GM23338 (cell line): ENCODE data around the gene DMRT1. TPM values are rescaled to one million over a fixed set of nuclear protein-coding genes. Genes with fewer than 3 reads are reported as not detected.

Experiments
- ATAC-seq: fragments of 200-7000 bp; cut with Tn5 transposase; 3 replicates; pipeline ENCODE4 v1.9.1; 2020
- DNase-seq: peaks from one replicate; pipeline ENCODE4 v3.0.0-alpha.2; 2015; ENCODE audit warnings: low spot score
- H2AFZ ChIP-seq: fragments of 200-600 bp; sonication (generic); 2 replicates; pipeline ENCODE4 v1.8.0; 2016; ENCODE audit warnings: antibody characterized with exemption, mild to moderate bottlenecking, moderate library complexity
- H3F3A ChIP-seq: fragments of 200-600 bp; sonication (generic); replicated peaks from 2 replicates; pipeline ENCODE4 v1.8.0; 2017; ENCODE audit warnings: antibody characterized with exemption, mixed run types, low read depth
- H3K27ac ChIP-seq: fragments of 200-600 bp; sonication (generic); 2 replicates; pipeline ENCODE4 v1.6.1; 2016; ENCODE audit warnings: low read depth
- H3K27me3 ChIP-seq: fragments of 200-600 bp; sonication (generic); 2 replicates; pipeline ENCODE4 v1.8.0; 2016; ENCODE audit warnings: mild to moderate bottlenecking, mixed run types, moderate library complexity; ENCODE audit not compliant: insufficient read depth
- H3K36me3 ChIP-seq: fragments of 200-600 bp; sonication (generic); 2 replicates; pipeline ENCODE4 v1.8.0; 2016; ENCODE audit warnings: mild to moderate bottlenecking; ENCODE audit not compliant: insufficient read depth
- H3K4me1 ChIP-seq: fragments of 200-600 bp; sonication (generic); 2 replicates; pipeline ENCODE4 v1.8.0; 2016; ENCODE audit warnings: mild to moderate bottlenecking, moderate library complexity; ENCODE audit not compliant: insufficient read depth
- H3K4me2 ChIP-seq: fragments of 200-600 bp; sonication (generic); 2 replicates; pipeline ENCODE4 v1.7.1; 2017; ENCODE audit warnings: mixed run types
- H3K4me3 ChIP-seq: fragments of 200-600 bp; sonication (generic); 2 replicates; pipeline ENCODE4 v1.6.1; 2016; ENCODE audit warnings: mixed run types
- H3K79me2 ChIP-seq: fragments of 200-600 bp; sonication (generic); replicated peaks from 2 replicates; pipeline ENCODE4 v1.8.0; 2017; ENCODE audit warnings: mild to moderate bottlenecking; ENCODE audit not compliant: insufficient read depth
- H3K9me2 ChIP-seq: fragments of 200-600 bp; sonication (generic); 2 replicates; pipeline ENCODE4 v1.8.0; 2017; ENCODE audit not compliant: insufficient read depth
- H4K20me1 ChIP-seq: fragments of 200-600 bp; sonication (generic); replicated peaks from 2 replicates; pipeline ENCODE4 v1.8.0; 2017; ENCODE audit warnings: mild to moderate bottlenecking; ENCODE audit not compliant: insufficient read depth
- H3K27ac Mint-ChIP-seq: 2 replicates; pipeline ENCODE4 v1.8.0; 2020; ENCODE audit warnings: inconsistent platforms, mild to moderate bottlenecking, moderate library complexity, mixed read lengths
- H3K27me3 Mint-ChIP-seq: 3 replicates; pipeline ENCODE4 v1.8.0; 2022; ENCODE audit warnings: low read depth, mild to moderate bottlenecking, moderate library complexity, mixed read lengths, inconsistent platforms; ENCODE audit not compliant: insufficient read depth, poor library complexity
- H3K36me3 Mint-ChIP-seq: 3 replicates; pipeline ENCODE4 v1.8.0; 2021; ENCODE audit warnings: low read depth, mild to moderate bottlenecking, inconsistent platforms, moderate library complexity, mixed read lengths
- H3K4me1 Mint-ChIP-seq: 3 replicates; pipeline ENCODE4 v1.8.0; 2020; ENCODE audit warnings: mild to moderate bottlenecking, inconsistent platforms, mixed read lengths
- H3K4me3 Mint-ChIP-seq: 3 replicates; pipeline ENCODE4 v1.8.0; 2021; ENCODE audit warnings: moderate library complexity, mild to moderate bottlenecking, inconsistent platforms, mixed read lengths
- H3K9me3 Mint-ChIP-seq: 3 replicates; pipeline ENCODE4 v1.8.0; 2020; ENCODE audit warnings: moderate library complexity, mild to moderate bottlenecking, inconsistent platforms, mixed read lengths
- CREB1 ChIP-seq: fragments of 250-450 bp; sonication (Bioruptor Pico); IDR thresholded peaks from 2 replicates; pipeline ENCODE4 v1.5.0; 2020; ENCODE audit warnings: low read depth, mild to moderate bottlenecking, moderate library complexity
- CTCF ChIP-seq, 2 experiments: fragments of 200-600 bp in 1 of 2; sonication (generic) in 1 of 2; conservative IDR thresholded peaks; 2 replicates each; pipeline versions ENCODE4 v1.5.1 to v1.6.1; 2016 to 2017; ENCODE audit warnings: antibody characterized with exemption in 2 of 2, low read depth in 2 of 2, mild to moderate bottlenecking in 2 of 2, moderate library complexity in 1 of 2
- ETS1 ChIP-seq: IDR thresholded peaks from 2 replicates; pipeline ENCODE4 v1.6.1; 2016; ENCODE audit warnings: antibody characterized with exemption
- EZH2 ChIP-seq: fragments of 200-600 bp; sonication (generic); IDR thresholded peaks from one replicate; pipeline ENCODE4 v1.8.0; 2017; ENCODE audit warnings: antibody characterized with exemption, mild to moderate bottlenecking, low read depth; ENCODE audit not compliant: unreplicated experiment
- EZH2phosphoT487 ChIP-seq: fragments of 200-600 bp; sonication (generic); IDR thresholded peaks from one replicate; pipeline ENCODE4 v1.8.1; 2018; ENCODE audit warnings: antibody characterized with exemption; ENCODE audit not compliant: unreplicated experiment
- JUNB ChIP-seq: IDR thresholded peaks from one replicate; pipeline ENCODE4 v1.6.1; 2016; ENCODE audit warnings: antibody characterized with exemption; ENCODE audit not compliant: unreplicated experiment
- NANOG ChIP-seq: IDR thresholded peaks from 2 replicates; pipeline ENCODE4 v1.6.1; 2016; ENCODE audit warnings: antibody characterized with exemption, borderline replicate concordance
- REST ChIP-seq: IDR thresholded peaks from one replicate; pipeline ENCODE4 v1.6.1; 2018; ENCODE audit warnings: antibody characterized with exemption; ENCODE audit not compliant: unreplicated experiment
- ZNF114 ChIP-seq: fragments of 250-450 bp; sonication (Bioruptor Pico); IDR thresholded peaks from 2 replicates; pipeline ENCODE4 v1.5.0; 2020; ENCODE audit warnings: mild to moderate bottlenecking, moderate library complexity
- ZNF331 ChIP-seq: fragments of 250-450 bp; sonication (Bioruptor Pico); IDR thresholded peaks from 2 replicates; pipeline ENCODE4 v1.5.0; 2020; ENCODE audit warnings: low read depth, mild to moderate bottlenecking, moderate library complexity
- polyA plus RNA-seq: library from polyadenylated mRNA; unstranded; fragments of >200 nt; fragmentation: Nextera tagmentation; extraction: Ambion mirVana; gene quantifications from 2 replicates; pipeline ENCODE4 v1.2.1, GENCODE V29; 2016
- total RNA-seq: library from RNA; depleted of rRNA; stranded (reverse); fragments of >200 nt; shearing (Covaris generic); gene quantifications from 2 replicates; pipeline ENCODE4 v1.2.3, GENCODE V29; 2014

Gene DMRT1
- total and polyA plus RNA-seq, 2 experiments from 2014 or later = not detected

DNA sequence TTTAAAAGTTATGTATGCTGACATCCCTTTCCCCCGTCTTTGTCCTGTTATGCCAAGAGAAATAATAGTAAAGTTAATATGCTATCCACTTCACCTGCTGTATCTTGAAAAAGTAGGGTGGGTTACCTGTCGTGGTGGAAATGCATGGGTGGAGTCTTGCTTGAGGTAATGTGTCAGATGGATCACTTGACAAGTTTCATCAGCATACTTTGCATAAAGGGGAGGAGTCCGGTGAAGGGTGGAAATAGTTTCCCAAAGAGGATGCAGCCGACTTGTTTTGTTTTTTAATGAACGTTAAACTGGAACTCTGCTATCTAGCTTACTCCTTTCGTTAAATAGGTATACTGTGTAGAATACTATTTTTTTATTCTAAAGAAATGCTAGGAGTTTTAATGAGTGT, 125.9 kb downstream of the DMRT1 start (continued):
- no peak for TF ChIP-seq CTCF (conservative IDR thresholded peaks at IDR 0.05; ENCODE audit: low read depth in 2 of 2)
- no peak for TF ChIP-seq CREB1

DNA sequence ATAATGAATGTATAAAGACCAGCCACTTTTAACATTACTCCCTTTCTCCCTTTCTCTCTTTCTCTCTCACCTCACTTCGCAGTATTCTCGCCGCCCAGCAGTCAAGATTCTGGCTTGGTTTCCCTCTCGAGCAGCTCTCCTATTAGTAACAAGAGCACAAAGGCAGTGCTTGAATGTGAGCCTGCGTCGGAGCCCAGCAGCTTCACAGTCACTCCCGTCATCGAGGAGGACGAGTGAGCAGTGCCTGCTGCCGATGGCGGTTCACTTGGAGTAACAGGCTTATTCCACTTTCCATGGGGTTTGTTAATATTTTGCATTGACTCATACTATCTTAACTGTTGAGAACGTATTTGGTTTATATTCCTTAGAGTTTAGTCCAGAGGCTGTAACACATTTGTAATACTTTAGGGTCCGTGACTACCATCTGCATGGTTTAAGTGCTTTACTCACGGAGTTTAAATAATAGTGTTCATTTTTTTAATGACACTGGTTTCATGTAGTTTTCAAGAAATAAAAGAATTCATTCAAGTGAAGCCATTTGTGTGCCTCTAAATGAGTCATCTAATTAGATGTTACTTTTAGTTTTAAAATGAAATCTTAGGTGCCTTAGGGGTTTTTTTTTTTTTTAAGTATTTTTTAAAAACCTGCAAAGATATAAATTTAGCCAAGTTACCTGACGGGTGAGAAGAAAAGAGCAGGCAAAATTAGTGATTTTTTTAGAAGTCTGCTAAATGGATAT, 126.6 kb downstream of the DMRT1 start:
- peak; percentile 13 for ATAC-seq
- H2AFZ ChIP-seq = no peak overlapping the region
- peaks cover 32% of the 10 kb centered on the region for H3K4me1 Mint-ChIP-seq

DNA sequence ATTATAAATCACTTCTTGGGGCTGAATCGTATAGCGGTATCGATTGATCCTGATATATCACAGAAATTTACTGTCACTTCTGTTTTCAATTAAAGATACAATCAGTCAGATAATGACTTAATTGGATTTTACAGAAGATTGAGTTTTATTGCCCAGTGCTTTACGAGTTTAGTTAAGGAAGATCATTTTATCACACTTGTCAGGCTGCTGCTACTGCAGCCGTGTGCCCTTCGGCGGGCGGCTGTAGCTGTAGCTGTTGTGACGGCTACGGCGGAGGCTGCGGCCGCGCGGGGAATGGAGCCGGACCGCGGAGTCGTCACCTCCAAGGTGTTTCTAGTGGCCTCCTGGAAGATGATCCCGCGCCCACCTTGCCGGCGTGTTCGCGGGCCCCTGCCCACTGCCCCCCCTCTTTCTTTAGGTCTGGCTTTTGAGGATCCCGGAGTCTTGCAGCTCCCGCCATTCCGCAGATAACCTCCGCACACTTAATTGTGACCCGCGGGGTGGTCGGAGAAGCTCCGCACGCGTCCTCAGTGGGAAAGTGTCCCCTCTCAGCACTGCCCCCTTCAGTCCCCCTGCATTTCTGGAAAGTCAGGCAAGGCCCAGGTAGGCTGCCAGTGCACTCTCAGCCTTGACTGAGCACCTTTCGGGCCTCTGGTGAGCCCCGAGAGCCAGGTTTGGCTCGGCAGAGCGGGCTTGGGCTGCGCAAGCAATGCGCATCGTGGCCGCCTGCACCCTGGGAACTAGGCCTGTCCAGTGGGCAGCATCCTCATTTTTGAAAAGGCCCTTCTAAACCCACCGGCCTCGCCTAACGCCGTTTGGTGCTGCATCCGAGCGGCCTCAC, 128.0 kb downstream of the DMRT1 start:
- Mint-ChIP-seq H3K9me3 (peaks cover 4% of the 10 kb centered on the region; the same call in 1 of the 3 replicates), H3K27me3 (peaks cover 83% of the 10 kb centered on the region), H3K4me3 (peak overlapping the region; percentile 72), H3K4me1 (peaks cover 46% of the 10 kb centered on the region), H3K27ac (no peak overlapping the region), H3K36me3 (no peaks in the 10 kb centered on the region; the same call in 2 of the 3 replicates)
- no peaks in the 10 kb centered on the region for H3K79me2 ChIP-seq
- H3K27me3 ChIP-seq = peaks cover 97% of the 10 kb centered on the region
- DNase-seq (peak; percentile 53), ATAC-seq (peak; percentile 16)
- peak overlapping the region; percentile 91 for H3K4me2 ChIP-seq
- 0 out of 2 replicates have a peak overlapping the region, but pooled peaks have one; percentile 20 for H2AFZ ChIP-seq
- peak overlapping the region; percentile 70 for H3K4me3 ChIP-seq
- no peak overlapping the region for H3K27ac ChIP-seq
- H3F3A ChIP-seq = peaks cover 16% of the 10 kb centered on the region
- peaks cover 27% of the 10 kb centered on the region for H3K4me1 ChIP-seq
- peak; percentile 81 for TF ChIP-seq EZH2
- peak; percentile 79 for TF ChIP-seq EZH2phosphoT487
- TF ChIP-seq ZNF331 (CRISPR knock-in tag) = no peak
- no peak for TF ChIP-seq ZNF114 (CRISPR knock-in tag)
- TF ChIP-seq ETS1 = no peak
- TF ChIP-seq NANOG = no peak
- TF ChIP-seq JUNB = no peak
- peak; percentile 42 to 48 for TF ChIP-seq CTCF (conservative IDR thresholded peaks at IDR 0.05; ENCODE audit: low read depth in 2 of 2)
- TF ChIP-seq REST = no peak
- peaks cover 17% of the 10 kb centered on the region for H4K20me1 ChIP-seq
- no peaks in the 10 kb centered on the region for H3K36me3 ChIP-seq
- no peaks in the 10 kb centered on the region for H3K9me2 ChIP-seq

More for the DNA sequence above, 126.6 kb downstream of the DMRT1 start:
- no peaks in the 10 kb centered on the region for H3K79me2 ChIP-seq
- TF ChIP-seq JUNB (no peak), EZH2 (peak; percentile 53)
- H3K9me2 ChIP-seq = no peaks in the 10 kb centered on the region
- Mint-ChIP-seq H3K27me3 (peaks cover 71% of the 10 kb centered on the region), H3K4me3 (peak overlapping the region; percentile 62), H3K9me3 (peaks cover 4% of the 10 kb centered on the region; the same call in 1 of the 3 replicates), H3K36me3 (no peaks in the 10 kb centered on the region; the same call in 2 of the 3 replicates), H3K27ac (no peak overlapping the region)
- peaks cover 16% of the 10 kb centered on the region for H3K4me1 ChIP-seq
- no peak overlapping the region for H3K27ac ChIP-seq
- peaks cover 85% of the 10 kb centered on the region for H3K27me3 ChIP-seq
- peak overlapping the region; percentile 61 for H3K4me2 ChIP-seq
- peaks cover 7% of the 10 kb centered on the region; the same call in 1 of the 2 replicates for H4K20me1 ChIP-seq
- DNase-seq = peak; percentile 75
- H3K36me3 ChIP-seq = no peaks in the 10 kb centered on the region
- 0 out of 2 replicates have a peak, but pooled peaks cover 9% of the 10 kb centered on the region for H3F3A ChIP-seq
- H3K4me3 ChIP-seq = peak overlapping the region; percentile 42
